Measurements from ENCODE around the gene CAMK4. TPM values are rescaled to one million over a fixed set of nuclear protein-coding genes. Genes with fewer than 3 reads are reported as not detected.

The CAMK4 gene
- total RNA-seq, 4 donors from 2014 or later, result 3.5 to 38.8 (median 6.2) TPM

DNA sequence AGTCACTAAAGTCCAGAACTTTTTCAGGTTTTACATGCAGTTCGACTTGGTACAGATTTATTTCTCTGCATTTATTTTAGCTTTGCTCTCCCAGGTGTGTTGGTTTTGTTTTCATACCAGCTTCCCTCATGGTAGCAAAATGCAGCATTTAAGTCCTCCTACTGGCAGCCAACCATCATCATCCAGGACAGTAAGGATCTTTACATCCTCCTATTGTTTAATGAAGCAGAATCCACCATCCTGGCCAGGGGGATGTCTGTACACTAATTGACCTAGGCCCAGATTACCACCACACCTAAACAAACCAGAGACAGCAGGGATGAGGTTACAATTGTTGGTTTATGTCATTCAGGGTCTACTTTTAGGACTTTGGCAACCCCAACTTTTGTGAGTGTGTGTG is 22.3 kb downstream of the CAMK4 start:
- Histone ChIP-seq H3K27ac (no peak overlapping the region), H3K36me3 (no peaks in the 10 kb centered on the region), H3K9me3 (no peaks in the 10 kb centered on the region), H3K4me3 (no peak overlapping the region), H3K27me3 (no peaks in the 10 kb centered on the region), H3K4me1 (no peaks in the 10 kb centered on the region)
- TF ChIP-seq CTCF (IDR thresholded peaks at IDR 0.05), result no peak
- no peak for TF ChIP-seq POLR2A (IDR thresholded peaks at IDR 0.05)
- no peak for DNase-seq

- no peaks in the 10 kb centered on the region for H3K36me3 ChIP-seq
- TF ChIP-seq POLR2A (IDR thresholded peaks at IDR 0.05) (no peak), CTCF (IDR thresholded peaks at IDR 0.05) (no peak)
Observed at GRCh38 chr5:111248571-111248970, 24.4 kb downstream of the CAMK4 start.

DNA sequence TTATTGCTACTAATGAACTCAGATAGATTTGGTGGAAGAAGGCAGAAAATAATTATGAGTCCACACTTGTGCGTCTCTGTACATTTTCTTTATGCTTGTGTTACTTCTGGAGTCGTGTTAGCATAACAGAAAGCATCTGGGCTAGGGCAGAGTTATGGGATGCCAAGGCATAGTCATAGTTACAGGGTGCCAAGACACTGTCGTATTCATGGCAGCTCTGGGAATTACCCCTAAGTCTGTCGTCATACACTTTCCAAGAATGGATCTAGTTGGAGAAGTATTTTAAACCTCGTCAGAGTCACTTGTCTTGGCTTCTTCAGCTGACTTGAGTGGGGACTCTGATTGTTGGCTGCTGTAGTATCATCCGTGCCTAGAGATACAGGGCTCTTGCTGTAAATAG is 27.7 kb downstream of the CAMK4 start:
- Histone ChIP-seq H3K36me3 (no peaks in the 10 kb centered on the region), H3K4me3 (no peak overlapping the region), H3K27ac (no peak overlapping the region), H3K4me1 (peaks cover 0 to 3% (median 0%) of the 10 kb centered on the region in 4 donors), H3K9me3 (no peaks in the 10 kb centered on the region), H3K27me3 (no peaks in the 10 kb centered on the region)
- TF ChIP-seq CTCF (IDR thresholded peaks at IDR 0.05), result no peak
- TF ChIP-seq POLR2A (IDR thresholded peaks at IDR 0.05), result no peak
- DNase-seq, result no peak

More at GRCh38 chr5:111248571-111248970, 24.4 kb downstream of the CAMK4 start:
- DNase-seq, result no peak
- Histone ChIP-seq H3K4me3 (no peak overlapping the region), H3K27me3 (no peaks in the 10 kb centered on the region), H3K27ac (no peak overlapping the region), H3K9me3 (no peaks in the 10 kb centered on the region), H3K4me1 (no peaks in the 10 kb centered on the region)

DNA sequence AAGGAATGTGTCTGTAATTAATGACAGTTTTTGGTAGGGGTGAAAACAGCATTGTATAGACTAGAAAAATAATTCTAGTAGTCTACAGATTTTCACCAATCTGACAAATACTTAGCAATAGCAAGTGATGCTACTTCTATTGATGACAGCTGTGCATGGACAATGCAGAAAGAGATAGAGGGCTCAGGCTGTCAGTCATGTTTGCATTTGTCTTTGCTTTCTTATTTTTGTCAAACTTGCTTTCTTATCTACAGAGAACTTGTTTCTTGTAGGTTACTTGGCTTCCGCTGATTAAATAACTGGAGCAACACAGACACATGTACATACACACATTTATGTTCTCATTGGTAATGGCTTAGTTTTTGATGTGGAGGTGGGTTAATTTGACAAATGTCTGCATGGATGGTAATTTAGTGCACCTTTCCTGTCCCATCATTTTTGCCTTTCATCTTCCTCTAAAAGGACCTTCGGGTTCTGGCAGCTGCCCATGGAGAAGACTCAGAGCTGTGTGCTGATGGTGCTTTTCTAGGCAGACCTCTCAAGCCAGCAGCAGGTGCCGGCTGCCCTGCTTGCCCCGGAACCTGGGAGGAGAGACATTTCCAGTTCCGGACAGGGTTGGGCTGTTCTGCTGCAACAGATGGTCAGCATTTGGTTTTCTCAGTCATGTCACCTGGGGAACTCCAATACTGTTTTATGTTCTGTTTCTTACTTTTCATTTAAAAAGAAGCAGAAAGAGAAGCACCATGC is 28.8 kb downstream of the CAMK4 start:
- H3K27me3 ChIP-seq, result no peaks in the 10 kb centered on the region
- no peak overlapping the region for H3K4me3 ChIP-seq
- no peak overlapping the region for H3K27ac ChIP-seq
- no peak for DNase-seq
- no peaks in the 10 kb centered on the region for H3K9me3 ChIP-seq
- no peaks in the 10 kb centered on the region for H3K36me3 ChIP-seq
- TF ChIP-seq CTCF (IDR thresholded peaks at IDR 0.05) (no peak), POLR2A (IDR thresholded peaks at IDR 0.05) (no peak)
- H3K4me1 ChIP-seq, result peaks cover 0 to 3% (median 0%) of the 10 kb centered on the region in 4 donors

DNA sequence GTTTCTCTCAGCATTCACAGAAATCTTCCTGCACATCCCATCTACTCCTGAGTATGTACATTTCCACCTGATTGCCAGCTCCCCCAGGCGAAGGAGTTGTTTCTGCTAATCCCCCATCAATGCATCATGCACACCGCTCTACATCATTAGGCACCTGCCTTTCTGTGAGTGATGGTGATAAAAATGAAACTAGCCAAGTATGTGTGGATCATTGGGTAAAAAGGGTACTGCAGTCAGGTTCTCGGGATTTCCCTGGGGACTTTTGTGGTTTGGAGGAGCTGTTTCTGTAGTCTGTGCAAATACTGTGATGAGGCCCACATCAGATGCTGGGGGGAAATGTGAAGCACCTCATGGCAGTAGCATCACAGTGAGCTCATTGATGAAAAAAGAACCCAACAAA is 30.4 kb downstream of the CAMK4 start:
- DNase-seq, result peak in 1 of 3 donors; percentile 19
- Histone ChIP-seq H3K9me3 (no peaks in the 10 kb centered on the region), H3K27me3 (no peaks in the 10 kb centered on the region), H3K4me1 (peaks cover 0 to 3% (median 0%) of the 10 kb centered on the region in 4 donors), H3K36me3 (no peaks in the 10 kb centered on the region), H3K4me3 (no peak overlapping the region), H3K27ac (no peak overlapping the region)
- TF ChIP-seq POLR2A (IDR thresholded peaks at IDR 0.05) (no peak), CTCF (IDR thresholded peaks at IDR 0.05) (no peak)
